MG63 (cell line): ENCODE measurements around the gene ADAP2. TPM values are rescaled to one million over a fixed set of nuclear protein-coding genes. Genes with fewer than 3 reads are reported as not detected.
A peak's percentile ranks its signal among the peaks of the same experiment; 100 is the strongest.
"Not testable (repeated sequence)": the region's sequence is repeated elsewhere in the genome, so short reads cannot be mapped to it uniquely, and the experiment has no call there.

ENCODE experiments used
- DNase-seq: peaks from one replicate; pipeline ENCODE4 v3.0.0-alpha.2; 2020
- H3K27me3 ChIP-seq: fragments of 250-450 bp; sonication (Bioruptor Pico); 2 replicates; pipeline ENCODE4 v1.5.1; 2020; ENCODE audit warnings: mild to moderate bottlenecking, moderate library complexity
- H3K36me3 ChIP-seq: fragments of 250-450 bp; sonication (Bioruptor Pico); 2 replicates; pipeline ENCODE4 v1.5.1; 2020; ENCODE audit warnings: mild to moderate bottlenecking, moderate library complexity
- H3K4me3 ChIP-seq: fragments of 250-450 bp; sonication (Bioruptor Pico); 2 replicates; pipeline ENCODE4 v1.5.1; 2020; ENCODE audit warnings: mild to moderate bottlenecking, moderate library complexity
- H3K9me3 ChIP-seq: fragments of 250-450 bp; sonication (Bioruptor Pico); 2 replicates; pipeline ENCODE4 v1.5.1; 2020; ENCODE audit warnings: mild to moderate bottlenecking, moderate library complexity
- total RNA-seq: library from RNA; depleted of rRNA; stranded (reverse); fragments of >200 nt; shearing (Covaris generic); gene quantifications from 2 replicates; pipeline ENCODE4 v1.2.3, GENCODE V29; 2014; ENCODE audit warnings: low replicate concordance

ADAP2 gene
- total RNA-seq, 1 experiment from 2014 or later, result 1.4 TPM

GRCh38 chr17:30924341-30924740 lies 2.6 kb downstream of the ADAP2 start:
- no peak for DNase-seq
- Histone ChIP-seq H3K27me3 (peaks cover 9% of the 10 kb centered on the region), H3K9me3 (no peaks in the 10 kb centered on the region), H3K36me3 (no peaks in the 10 kb centered on the region), H3K4me3 (no peak overlapping the region)

GRCh38 chr17:30926516-30926915 lies 4.8 kb downstream of the ADAP2 start:
- H3K36me3 ChIP-seq, result no peaks in the 10 kb centered on the region
- no peak overlapping the region for H3K4me3 ChIP-seq
- no peaks in the 10 kb centered on the region for H3K9me3 ChIP-seq
- peaks cover 9% of the 10 kb centered on the region for H3K27me3 ChIP-seq
- DNase-seq, result peak; percentile 15

GRCh38 chr17:30927756-30928155 lies 6.0 kb downstream of the ADAP2 start:
- Histone ChIP-seq H3K4me3 (no peak overlapping the region), H3K36me3 (no peaks in the 10 kb centered on the region), H3K9me3 (no peaks in the 10 kb centered on the region), H3K27me3 (peaks cover 3% of the 10 kb centered on the region)
- no peak for DNase-seq

GRCh38 chr17:30928584-30928983 lies 6.8 kb downstream of the ADAP2 start:
- H3K27me3 ChIP-seq, result no peaks in the 10 kb centered on the region
- DNase-seq, result no peak
- H3K36me3 ChIP-seq, result no peaks in the 10 kb centered on the region
- H3K9me3 ChIP-seq, result no peaks in the 10 kb centered on the region
- no peak overlapping the region for H3K4me3 ChIP-seq

GRCh38 chr17:30929081-30929633 lies 7.4 kb downstream of the ADAP2 start:
- no peaks in the 10 kb centered on the region for H3K36me3 ChIP-seq
- no peaks in the 10 kb centered on the region for H3K9me3 ChIP-seq
- no peak for DNase-seq
- H3K27me3 ChIP-seq, result no peaks in the 10 kb centered on the region
- H3K4me3 ChIP-seq, result no peak overlapping the region

- not testable (repeated sequence) for H3K36me3 ChIP-seq, H3K27me3 ChIP-seq, H3K4me3 ChIP-seq, DNase-seq, H3K9me3 ChIP-seq
Measured at GRCh38 chr17:30929861-30930260, 8.1 kb downstream of the ADAP2 start.

- no peaks in the 10 kb centered on the region for H3K9me3 ChIP-seq
- no peaks in the 10 kb centered on the region for H3K36me3 ChIP-seq
- no peaks in the 10 kb centered on the region for H3K27me3 ChIP-seq
- H3K4me3 ChIP-seq, result no peak overlapping the region
- no peak for DNase-seq
Measured at GRCh38 chr17:30930495-30930894, 8.8 kb downstream of the ADAP2 start.

GRCh38 chr17:30931582-30931981 lies 9.8 kb downstream of the ADAP2 start:
- not testable (repeated sequence) for DNase-seq, H3K27me3 ChIP-seq

GRCh38 chr17:30933966-30934365 lies 12.2 kb downstream of the ADAP2 start:
- no peaks in the 10 kb centered on the region for H3K27me3 ChIP-seq
- H3K36me3 ChIP-seq, result no peaks in the 10 kb centered on the region
- DNase-seq, result no peak
- no peak overlapping the region for H3K4me3 ChIP-seq
- H3K9me3 ChIP-seq, result no peaks in the 10 kb centered on the region

More at GRCh38 chr17:30931582-30931981, 9.8 kb downstream of the ADAP2 start:
- not testable (repeated sequence) for H3K36me3 ChIP-seq, H3K9me3 ChIP-seq, H3K4me3 ChIP-seq

- H3K27me3 ChIP-seq, result no peaks in the 10 kb centered on the region
- no peak overlapping the region for H3K4me3 ChIP-seq
- no peak for DNase-seq
Measured at GRCh38 chr17:30939051-30939689, 17.4 kb downstream of the ADAP2 start.

GRCh38 chr17:30942308-30943079 lies 20.7 kb downstream of the ADAP2 start:
- DNase-seq, result no peak
- no peaks in the 10 kb centered on the region for H3K27me3 ChIP-seq
- no peaks in the 10 kb centered on the region for H3K36me3 ChIP-seq
- no peaks in the 10 kb centered on the region for H3K9me3 ChIP-seq
- H3K4me3 ChIP-seq, result no peak overlapping the region

More at GRCh38 chr17:30939051-30939689, 17.4 kb downstream of the ADAP2 start:
- Histone ChIP-seq H3K36me3 (no peaks in the 10 kb centered on the region), H3K9me3 (no peaks in the 10 kb centered on the region)

GRCh38 chr17:30947796-30948195 lies 26.1 kb downstream of the ADAP2 start:
- H3K36me3 ChIP-seq, result no peaks in the 10 kb centered on the region
- no peaks in the 10 kb centered on the region for H3K27me3 ChIP-seq
- H3K9me3 ChIP-seq, result no peaks in the 10 kb centered on the region
- no peak overlapping the region for H3K4me3 ChIP-seq
- no peak for DNase-seq

- Histone ChIP-seq H3K9me3 (no peaks in the 10 kb centered on the region), H3K4me3 (no peak overlapping the region), H3K27me3 (no peaks in the 10 kb centered on the region), H3K36me3 (no peaks in the 10 kb centered on the region)
- no peak for DNase-seq
Measured at GRCh38 chr17:30950189-30950588, 28.4 kb downstream of the ADAP2 start.

- no peak overlapping the region for H3K4me3 ChIP-seq
- H3K36me3 ChIP-seq, result no peaks in the 10 kb centered on the region
- H3K27me3 ChIP-seq, result no peaks in the 10 kb centered on the region
- no peaks in the 10 kb centered on the region for H3K9me3 ChIP-seq
- peak; percentile 67 for DNase-seq
Measured at GRCh38 chr17:30950669-30951399, 29.1 kb downstream of the ADAP2 start.

GRCh38 chr17:30952638-30953393 lies 31.1 kb downstream of the ADAP2 start:
- no peaks in the 10 kb centered on the region for H3K27me3 ChIP-seq
- H3K36me3 ChIP-seq, result no peaks in the 10 kb centered on the region
- no peak overlapping the region for H3K4me3 ChIP-seq
- H3K9me3 ChIP-seq, result no peaks in the 10 kb centered on the region
- no peak for DNase-seq

GRCh38 chr17:30954046-30954830 lies 32.5 kb downstream of the ADAP2 start:
- no peaks in the 10 kb centered on the region for H3K9me3 ChIP-seq
- no peaks in the 10 kb centered on the region for H3K27me3 ChIP-seq
- H3K4me3 ChIP-seq, result no peak overlapping the region
- DNase-seq, result no peak
- H3K36me3 ChIP-seq, result no peaks in the 10 kb centered on the region
